A673 (cell line): Measurements from ENCODE around the gene TTLL5. TPM values are rescaled to one million over a fixed set of nuclear protein-coding genes. Genes with fewer than 3 reads are reported as not detected.

Experiments
- BruUV-seq: library from RNA; stranded (reverse); fragments of 400-500 nt; replicated peaks from 2 replicates; lab custom pipeline; 2021; lab: Mats Ljungman, UMichigan
- CTCF ChIA-PET: fragments of 300-600 bp; sonication (Branson Sonifier 250); formaldehyde crosslinking; loops from one replicate; lab custom pipeline; 2022; ENCODE audit warnings: antibody characterized with exemption; lab: Charles Lee
- POLR2A ChIA-PET: fragments of 300-600 bp; sonication (Branson Sonifier 250); formaldehyde crosslinking; loops from one replicate; lab custom pipeline; 2022; ENCODE audit warnings: antibody characterized with exemption; ENCODE audit not compliant: low non-redundant PET; lab: Charles Lee
- DNase-seq: peaks from one replicate; pipeline ENCODE4 v3.0.0-alpha.2; 2015; ENCODE audit warnings: low spot score
- H3K27ac ChIP-seq: fragments of 200-600 bp; sonication (generic); 2 replicates; pipeline ENCODE4 v1.5.1; 2016; ENCODE audit warnings: mixed run types, low read depth, mild to moderate bottlenecking, mixed read lengths, antibody characterized with exemption, low read length; ENCODE audit not compliant: poor library complexity, severe bottlenecking
- H3K27me3 ChIP-seq: fragments of 200-600 bp; sonication (generic); replicated peaks from 2 replicates; pipeline ENCODE4 v1.6.1; 2017; ENCODE audit warnings: mixed run types, low read depth, mild to moderate bottlenecking, mixed read lengths, antibody characterized with exemption, low read length; ENCODE audit not compliant: insufficient read depth, poor library complexity
- H3K36me3 ChIP-seq: fragments of 200-600 bp; sonication (generic); 2 replicates; pipeline ENCODE4 v1.6.1; 2016; ENCODE audit warnings: mixed run types, mild to moderate bottlenecking, mixed read lengths, antibody characterized with exemption, low read length; ENCODE audit not compliant: insufficient read depth, poor library complexity, severe bottlenecking
- H3K4me1 ChIP-seq: fragments of 200-600 bp; sonication (generic); 2 replicates; pipeline ENCODE4 v1.6.1; 2017; ENCODE audit warnings: mixed run types, mild to moderate bottlenecking, mixed read lengths, antibody characterized with exemption, low read length; ENCODE audit not compliant: insufficient read depth, poor library complexity, severe bottlenecking
- H3K4me3 ChIP-seq: fragments of 200-600 bp; sonication (generic); 2 replicates; pipeline ENCODE4 v1.5.1; 2016; ENCODE audit warnings: low read depth, mixed run types, mild to moderate bottlenecking, mixed read lengths, low read length; ENCODE audit not compliant: poor library complexity, severe bottlenecking
- H3K9me3 ChIP-seq: fragments of 200-600 bp; sonication (generic); 2 replicates; pipeline ENCODE4 v1.6.1; 2016; ENCODE audit warnings: mixed run types, low read depth, mild to moderate bottlenecking, mixed read lengths, antibody characterized with exemption, low read length; ENCODE audit not compliant: poor library complexity, severe bottlenecking
- EZH2 ChIP-seq: fragments of 200-600 bp; sonication (generic); IDR thresholded peaks from 2 replicates; pipeline ENCODE4 v1.6.1; 2017; ENCODE audit warnings: borderline replicate concordance, low read depth, mild to moderate bottlenecking, mixed read lengths, antibody characterized with exemption, low read length; ENCODE audit not compliant: poor library complexity, severe bottlenecking
- intact Hi-C: fragments of 100-400 bp; cut with micrococcal nuclease; formaldehyde crosslinking; loops from one replicate; pipeline ENCODE4 v1.10.0; 2022; ENCODE audit not compliant: unreplicated experiment
- total RNA-seq: library from RNA; stranded (reverse); gene quantifications from 2 replicates; pipeline ENCODE4 v1.2.3, GENCODE V29; 2021
- TF ChIP-seq, protein P1 (sequence below): fragments of 300-800, 200-600 bp; sonication (generic); conservative IDR thresholded peaks from 2 replicates; pipeline ENCODE4 v1.5.1; 2017; ENCODE audit warnings: low read depth, mild to moderate bottlenecking, antibody characterized with exemption, low read length, moderate library complexity, mixed read lengths

The TTLL5 gene
- total RNA-seq, 1 experiment from 2014 or later = 56.7 TPM

DNA sequence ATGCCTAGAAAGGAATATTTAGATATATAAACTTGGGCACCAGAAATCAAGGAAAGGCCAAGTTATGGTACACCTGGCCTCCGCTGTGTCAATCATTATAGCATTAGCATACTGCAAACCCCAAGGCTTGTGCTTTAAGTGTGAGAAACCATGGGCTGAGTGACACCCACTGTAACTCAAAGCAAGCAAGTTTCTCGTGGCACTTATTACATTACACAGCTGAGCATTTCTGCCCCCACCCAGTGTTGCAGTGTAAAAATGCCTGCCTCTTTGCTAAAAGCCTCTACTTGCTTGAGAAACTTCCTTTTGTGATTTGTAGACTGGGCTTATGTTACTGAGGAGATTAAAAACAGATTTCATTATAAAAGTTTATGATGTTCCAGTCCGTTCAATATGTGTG lies 198.7 kb downstream of the TTLL5 start:
- intact Hi-C loops = no loop called here
- H3K4me3 ChIP-seq = no peak overlapping the region
- no peaks in the 10 kb centered on the region for H3K27me3 ChIP-seq
- no peaks in the 10 kb centered on the region for H3K4me1 ChIP-seq
- TF ChIP-seq, protein P1, sequence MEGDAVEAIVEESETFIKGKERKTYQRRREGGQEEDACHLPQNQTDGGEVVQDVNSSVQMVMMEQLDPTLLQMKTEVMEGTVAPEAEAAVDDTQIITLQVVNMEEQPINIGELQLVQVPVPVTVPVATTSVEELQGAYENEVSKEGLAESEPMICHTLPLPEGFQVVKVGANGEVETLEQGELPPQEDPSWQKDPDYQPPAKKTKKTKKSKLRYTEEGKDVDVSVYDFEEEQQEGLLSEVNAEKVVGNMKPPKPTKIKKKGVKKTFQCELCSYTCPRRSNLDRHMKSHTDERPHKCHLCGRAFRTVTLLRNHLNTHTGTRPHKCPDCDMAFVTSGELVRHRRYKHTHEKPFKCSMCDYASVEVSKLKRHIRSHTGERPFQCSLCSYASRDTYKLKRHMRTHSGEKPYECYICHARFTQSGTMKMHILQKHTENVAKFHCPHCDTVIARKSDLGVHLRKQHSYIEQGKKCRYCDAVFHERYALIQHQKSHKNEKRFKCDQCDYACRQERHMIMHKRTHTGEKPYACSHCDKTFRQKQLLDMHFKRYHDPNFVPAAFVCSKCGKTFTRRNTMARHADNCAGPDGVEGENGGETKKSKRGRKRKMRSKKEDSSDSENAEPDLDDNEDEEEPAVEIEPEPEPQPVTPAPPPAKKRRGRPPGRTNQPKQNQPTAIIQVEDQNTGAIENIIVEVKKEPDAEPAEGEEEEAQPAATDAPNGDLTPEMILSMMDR = no peak
- no peak for TF ChIP-seq EZH2
- H3K9me3 ChIP-seq = no peaks in the 10 kb centered on the region
- ChIA-PET CTCF (interaction anchor here (0.6 kb wide), 1 partner anchor 44 kb away, joined by 3 read pairs; no protein-coding TSS in a partner anchor), POLR2A (no interaction called here)
- BruUV-seq = no TSS peak
- no peaks in the 10 kb centered on the region for H3K36me3 ChIP-seq
- DNase-seq = no peak
- H3K27ac ChIP-seq = no peak overlapping the region

DNA sequence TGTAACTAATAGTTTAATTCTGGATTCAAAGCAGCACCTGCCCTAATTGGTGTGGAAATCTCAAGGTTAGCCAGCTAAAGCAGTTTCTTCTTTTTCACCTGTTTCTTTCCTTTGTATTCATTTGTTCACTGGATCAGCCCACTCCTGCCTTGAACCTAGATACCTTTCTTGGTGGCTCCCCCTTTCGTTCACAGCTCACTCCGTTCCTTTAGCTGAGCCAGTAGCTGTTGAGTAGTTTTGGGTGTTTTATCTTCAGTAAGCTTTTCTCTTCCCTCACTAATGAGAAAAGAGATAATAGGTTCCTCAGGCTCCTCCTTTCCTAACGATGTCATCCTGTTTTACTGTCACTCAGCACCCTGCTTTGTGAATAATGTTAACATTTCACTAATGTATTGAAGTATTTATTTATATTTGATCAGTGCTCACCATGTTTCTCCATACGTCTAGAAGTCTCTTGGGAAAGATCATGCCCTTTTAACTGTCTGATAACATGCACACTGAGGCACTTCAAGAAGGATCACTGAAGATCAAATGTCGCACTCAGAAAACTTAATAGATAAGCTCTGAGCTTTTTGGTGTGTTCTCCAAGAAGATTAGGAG lies 199.6 kb downstream of the TTLL5 start:
- TF ChIP-seq, protein P1 = no peak
- TF ChIP-seq EZH2 = no peak
- Histone ChIP-seq H3K27me3 (no peaks in the 10 kb centered on the region), H3K4me3 (no peak overlapping the region), H3K36me3 (no peaks in the 10 kb centered on the region), H3K4me1 (no peaks in the 10 kb centered on the region), H3K9me3 (no peaks in the 10 kb centered on the region), H3K27ac (no peak overlapping the region)
- ChIA-PET CTCF (no interaction called here), POLR2A (interaction anchor here (0.6 kb wide), 1 partner anchor 67 kb away, joined by 4 read pairs; no protein-coding TSS in a partner anchor)
- no peak for DNase-seq
- intact Hi-C loops = no loop called here
- no TSS peak for BruUV-seq

DNA sequence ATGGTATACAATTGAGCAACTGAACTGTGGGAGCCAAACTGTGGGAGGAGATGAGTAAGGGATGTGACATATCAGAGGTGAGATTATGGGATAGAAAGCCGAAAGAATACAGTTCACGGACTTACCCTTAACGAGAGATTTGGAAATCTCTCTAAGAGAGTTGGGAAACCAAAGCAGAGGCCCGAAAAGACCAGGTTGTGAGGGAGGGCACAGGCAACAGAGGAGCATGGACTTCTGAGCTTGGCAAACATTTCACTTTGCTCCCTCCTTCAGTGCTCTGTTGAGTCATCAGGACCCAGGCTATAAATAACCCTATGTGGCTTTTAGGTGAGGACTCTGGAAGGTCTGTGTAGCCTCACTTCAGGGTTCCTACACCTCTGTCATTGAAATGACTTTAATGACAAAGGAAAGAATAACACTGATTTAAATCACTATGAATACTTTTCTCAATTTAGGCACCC lies 200.1 kb downstream of the TTLL5 start:
- Histone ChIP-seq H3K4me3 (no peak overlapping the region), H3K36me3 (no peaks in the 10 kb centered on the region), H3K27ac (no peak overlapping the region), H3K27me3 (no peaks in the 10 kb centered on the region), H3K4me1 (no peaks in the 10 kb centered on the region), H3K9me3 (no peaks in the 10 kb centered on the region)
- intact Hi-C loops = no loop called here
- DNase-seq = no peak
- no peak for TF ChIP-seq EZH2
- TF ChIP-seq, protein P1 = no peak
- POLR2A ChIA-PET = no interaction called here
- no TSS peak for BruUV-seq
- CTCF ChIA-PET = no interaction called here
